OCI-LY3 (cell line): ENCODE data around the gene ARMH4.

ENCODE experiments used
- H2AFZ ChIP-seq: fragments of 200-600, 300-600 bp; shearing (Covaris generic); 2 replicates; pipeline ENCODE4 v1.6.0; 2014; ENCODE audit warnings: antibody characterized with exemption, low read depth, low read length
- H3K27ac ChIP-seq: fragments of 200-600, 300-600 bp; sonication (generic); 2 replicates; pipeline ENCODE4 v1.5.1; 2014; ENCODE audit warnings: mild to moderate bottlenecking, low read length, moderate library complexity, mixed read lengths
- H3K27me3 ChIP-seq: fragments of 200-600, 300-600 bp; sonication (generic); 2 replicates; pipeline ENCODE4 v1.6.1; 2014; ENCODE audit warnings: low read depth, low read length, mixed read lengths
- H3K36me3 ChIP-seq: fragments of 200-600, 300-600 bp; sonication (generic); replicated peaks from 2 replicates; pipeline ENCODE3; 2014; ENCODE audit warnings: low read depth, low read length, mixed read lengths
- H3K4me1 ChIP-seq: fragments of 300-600, 200-600 bp; sonication (generic); 2 replicates; pipeline ENCODE4 v1.6.1; 2014; ENCODE audit warnings: low read length, mixed read lengths
- H3K4me2 ChIP-seq: fragments of 200-600, 300-600 bp; sonication (generic); 2 replicates; pipeline ENCODE4 v1.6.1; 2014; ENCODE audit warnings: low read length, mixed read lengths
- H3K4me3 ChIP-seq: fragments of 300-600, 200-600 bp; sonication (generic); 2 replicates; pipeline ENCODE4 v1.5.1; 2014; ENCODE audit warnings: antibody characterized with exemption, mild to moderate bottlenecking, low read length, moderate library complexity
- H3K79me2 ChIP-seq: fragments of 300-600, 200-600 bp; shearing (Covaris generic); 2 replicates; pipeline ENCODE4 v1.6.1; 2014; ENCODE audit warnings: mild to moderate bottlenecking, low read length, mixed read lengths
- H3K9ac ChIP-seq: fragments of 300-600, 200-600 bp; shearing (Covaris generic); 2 replicates; pipeline ENCODE4 v1.6.0; 2014; ENCODE audit warnings: mild to moderate bottlenecking, low read length, moderate library complexity
- H3K9me3 ChIP-seq: fragments of 200-600, 300-600 bp; shearing (Covaris generic); 2 replicates; pipeline ENCODE4 v1.6.1; 2014; ENCODE audit warnings: low read length, mixed read lengths; ENCODE audit not compliant: insufficient read depth
- H4K20me1 ChIP-seq: fragments of 200-600, 300-600 bp; sonication (generic); 2 replicates; pipeline ENCODE4 v1.6.1; 2016; ENCODE audit warnings: low read length, mixed read lengths; ENCODE audit not compliant: insufficient read depth
- CTCF ChIP-seq: fragments of 200-600, 300-600 bp; sonication (generic); IDR thresholded peaks from 2 replicates; pipeline ENCODE4 v1.5.1; 2014; ENCODE audit warnings: antibody characterized with exemption, low read length, low read depth
- EZH2phosphoT487 ChIP-seq: fragments of 200-600 bp; shearing (Covaris generic); IDR thresholded peaks from 2 replicates; pipeline ENCODE4 v1.6.1; 2018; ENCODE audit warnings: antibody characterized with exemption, mixed run types, low read depth

ARMH4 gene

GRCh38 chr14:57957441-57957840 lies 194.6 kb downstream of the ARMH4 start:
- no peaks in the 10 kb centered on the region for H4K20me1 ChIP-seq
- no peak overlapping the region for H3K4me2 ChIP-seq
- no peak overlapping the region for H3K27ac ChIP-seq
- no peaks in the 10 kb centered on the region for H3K4me1 ChIP-seq
- no peaks in the 10 kb centered on the region for H3K9me3 ChIP-seq
- H3K79me2 ChIP-seq, result no peaks in the 10 kb centered on the region
- H2AFZ ChIP-seq, result no peak overlapping the region
- H3K27me3 ChIP-seq, result no peaks in the 10 kb centered on the region
- H3K9ac ChIP-seq, result no peak overlapping the region
- no peak for TF ChIP-seq CTCF
- no peak for TF ChIP-seq EZH2phosphoT487
- no peaks in the 10 kb centered on the region for H3K36me3 ChIP-seq
- H3K4me3 ChIP-seq, result no peak overlapping the region
